Measurements from ENCODE around the gene RIMBP2.

The RIMBP2 gene

GRCh38 chr12:130520784-130521183, 195.3 kb downstream of the RIMBP2 start:
- H3K4me3 ChIP-seq (replicated peaks in 1 of 2; ENCODE audit: low read depth in 2 of 2, low read length in 2 of 2): no peak overlapping the region
- no peak for TF ChIP-seq CTCF (IDR thresholded peaks at IDR 0.05; ENCODE audit: low read depth, low read length)
- no peak for DNase-seq (ENCODE audit: low read depth in 2 of 2)

- no peak for TF ChIP-seq CTCF (IDR thresholded peaks at IDR 0.05; ENCODE audit: low read depth, low read length)
Observed at GRCh38 chr12:130517588-130517987, 198.5 kb downstream of the RIMBP2 start.

GRCh38 chr12:130514149-130514551, 201.9 kb downstream of the RIMBP2 start:
- no peak overlapping the region for H3K4me3 ChIP-seq (replicated peaks in 1 of 2; ENCODE audit: low read depth in 2 of 2, low read length in 2 of 2)
- TF ChIP-seq CTCF (IDR thresholded peaks at IDR 0.05; ENCODE audit: low read depth, low read length): no peak
- no peak for DNase-seq (ENCODE audit: low read depth in 2 of 2)

More at GRCh38 chr12:130517588-130517987, 198.5 kb downstream of the RIMBP2 start:
- H3K4me3 ChIP-seq (replicated peaks in 1 of 2; ENCODE audit: low read depth in 2 of 2, low read length in 2 of 2): no peak overlapping the region
- no peak for DNase-seq (ENCODE audit: low read depth in 2 of 2)

GRCh38 chr12:130513556-130513955, 202.5 kb downstream of the RIMBP2 start:
- no peak for DNase-seq (ENCODE audit: low read depth in 2 of 2)
- H3K4me3 ChIP-seq (replicated peaks in 1 of 2; ENCODE audit: low read depth in 2 of 2, low read length in 2 of 2): no peak overlapping the region
- TF ChIP-seq CTCF (IDR thresholded peaks at IDR 0.05; ENCODE audit: low read depth, low read length): no peak

GRCh38 chr12:130511285-130511684, 204.8 kb downstream of the RIMBP2 start:
- no peak for DNase-seq (ENCODE audit: low read depth in 2 of 2)
- TF ChIP-seq CTCF (IDR thresholded peaks at IDR 0.05; ENCODE audit: low read depth, low read length): no peak
- no peak overlapping the region for H3K4me3 ChIP-seq (replicated peaks in 1 of 2; ENCODE audit: low read depth in 2 of 2, low read length in 2 of 2)

- TF ChIP-seq CTCF (IDR thresholded peaks at IDR 0.05; ENCODE audit: low read depth, low read length): no peak
- no peak for DNase-seq (ENCODE audit: low read depth in 2 of 2)
Observed at GRCh38 chr12:130509454-130509853, 206.6 kb downstream of the RIMBP2 start.

GRCh38 chr12:130508847-130509246, 207.3 kb downstream of the RIMBP2 start:
- TF ChIP-seq CTCF (IDR thresholded peaks at IDR 0.05; ENCODE audit: low read depth, low read length): no peak
- DNase-seq (ENCODE audit: low read depth in 2 of 2): no peak
- H3K4me3 ChIP-seq (replicated peaks in 1 of 2; ENCODE audit: low read depth in 2 of 2, low read length in 2 of 2): no peak overlapping the region

More at GRCh38 chr12:130509454-130509853, 206.6 kb downstream of the RIMBP2 start:
- no peak overlapping the region for H3K4me3 ChIP-seq (replicated peaks in 1 of 2; ENCODE audit: low read depth in 2 of 2, low read length in 2 of 2)

Data from cardiac fibroblast (primary cell).